ENCODE data around the gene MMP28. TPM values are rescaled to one million over a fixed set of nuclear protein-coding genes. Genes with fewer than 3 reads are reported as not detected.
A peak's percentile ranks its signal among the peaks of the same experiment; 100 is the strongest.

Gene MMP28
- total and polyA plus RNA-seq, 10 of the 15 experiments (the other 5 are each of a cell fraction or from before 2014, with no cell fraction given), result not detected

DNA sequence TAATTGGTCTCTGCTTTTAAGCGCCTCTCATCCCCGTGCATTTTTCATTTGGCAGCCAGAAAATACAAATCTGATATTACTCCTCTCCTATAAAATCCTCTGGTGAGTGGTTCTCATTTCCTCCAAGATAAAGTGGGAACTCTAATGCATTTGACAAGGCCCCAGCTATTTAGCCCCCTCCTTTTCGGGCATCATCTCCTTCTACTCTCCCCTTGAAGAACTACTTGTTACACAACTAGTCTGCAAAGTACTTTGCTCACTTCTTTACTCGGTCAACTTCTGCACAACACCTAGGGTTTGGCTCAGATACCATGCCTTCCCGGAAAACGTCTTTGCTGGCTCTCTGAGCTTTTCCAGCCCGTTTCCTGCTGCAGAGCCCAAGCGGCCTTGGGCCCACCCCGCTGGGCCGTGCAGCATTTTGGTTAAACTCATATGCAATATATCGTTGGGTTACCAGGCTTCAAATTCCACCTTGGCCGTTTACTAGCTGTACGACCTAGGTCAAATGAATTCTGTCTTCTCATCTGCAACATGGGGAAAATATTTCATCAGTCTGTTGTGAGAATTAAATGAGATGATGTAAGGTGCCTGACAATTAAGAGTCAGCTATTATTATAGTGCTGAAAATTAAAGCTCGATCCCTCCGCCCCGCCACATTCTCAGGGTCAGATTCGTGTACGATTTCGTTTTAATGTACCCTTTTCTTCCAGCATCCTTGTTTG, 13.0 kb upstream of the MMP28 start:
- Histone ChIP-seq H3K9ac (ENCODE audit: control insufficient read depth, insufficient read depth, low read length) (peak overlapping the region; percentile 84), H3K4me2 (ENCODE audit: control insufficient read depth, insufficient read depth) (peak overlapping the region; percentile 88), H4K20me1 (ENCODE audit: control insufficient read depth, insufficient read depth) (peaks cover 2% of the 10 kb centered on the region; the same call in 1 of the 2 replicates), H3K4me1 (ENCODE audit: control insufficient read depth, insufficient read depth, low read length) (peaks cover 4% of the 10 kb centered on the region), H3K27ac (ENCODE audit: control insufficient read depth, insufficient read depth) (peak overlapping the region; percentile 94), H2AFZ (ENCODE audit: control insufficient read depth, low read depth, low read length) (peak overlapping the region; percentile 99), H3K79me2 (ENCODE audit: control insufficient read depth, insufficient read depth, low read length) (peaks cover 43% of the 10 kb centered on the region), H3K36me3 (ENCODE audit: control insufficient read depth in 2 of 2, insufficient read depth in 2 of 2, low read length in 1 of 2) (0 out of 4 replicates have a peak, but pooled peaks cover 0 to 2% of the 10 kb centered on the region in 2 experiments), H3K4me3 (peak overlapping the region; percentile 70), H3K27me3 (replicated peaks in 1 of 2; ENCODE audit: control insufficient read depth in 2 of 2, insufficient read depth in 2 of 2, low read length in 1 of 2) (no peaks in the 10 kb centered on the region), H3K9me3 (replicated peaks; ENCODE audit: control insufficient read depth, insufficient read depth, low read length) (no peaks in the 10 kb centered on the region)
- POLR2A ChIA-PET, result interaction anchor here (0.5 to 3.2 kb wide), 10 partner anchors 19 to 736 kb away, joined by 3 to 24 read pairs (median 4); partner anchors contain the start of genes GGNBP2 and PEX12
- no peak for DNase-seq (ENCODE audit: low read depth, low spot score)
- WGBS (ENCODE audit: insufficient coverage, insufficient replicate concordance, low lambda C conversion rate, missing lambda C conversion rate), result 20% methylated on average over 19 of the region's 19 CpGs
- no peak for FAIRE-seq
- no peak for ATAC-seq
- CTCF ChIA-PET, result interaction anchor here (0.7 to 11.6 kb wide), 20 partner anchors 9 to 677 kb away, joined by 3 to 220 read pairs (median 4); partner anchors contain the start of genes C17orf50 and SLFN12L
- SMC1A ChIA-PET (ENCODE audit: uncharacterized antibody, unreplicated experiment), result interaction anchor here (0.7 to 3.5 kb wide), 9 partner anchors 11 to 360 kb away, joined by 3 to 33 read pairs (median 4); partner anchors contain the start of genes CCL5 and SLFN13
- in situ Hi-C loops (cut with MboI), result loop anchor here (5.0 kb wide), 1 partner anchor 41 kb away; no protein-coding TSS in a partner anchor
- BruUV-seq (replicated peaks), result TSS peak; percentile 96
- RAD21 ChIA-PET (ENCODE audit: unreplicated experiment), result interaction anchor here (0.6 to 3.2 kb wide), 14 partner anchors 22 to 677 kb away, joined by 3 to 50 read pairs (median 4); partner anchors contain the start of genes CCL5, PEX12 and RDM1
- no peak for TF ChIP-seq SUPT20H (IDR thresholded peaks at IDR 0.05; ENCODE audit: borderline replicate concordance, control insufficient read depth, low read depth, low read length)
- TF ChIP-seq SIN3A (IDR thresholded peaks at IDR 0.05; ENCODE audit: low read depth, low read length), result peak; percentile 40; the same call in 1 of the 2 replicates
- intact Hi-C loops (cut with micrococcal nuclease; ENCODE audit: unreplicated experiment), result loop anchor here (2.0 kb wide), 1 partner anchor 42 kb away; no protein-coding TSS in a partner anchor
